ENCODE results near the gene DPP10. TPM values are rescaled to one million over a fixed set of nuclear protein-coding genes. Genes with fewer than 3 reads are reported as not detected.

Gene DPP10
- total and polyA plus RNA-seq, 9 donors = 0.12 to 5.9 (median 0.64) TPM; not detected in 3

- Histone ChIP-seq H3K27me3 (no peaks in the 10 kb centered on the region), H3K4me1 (ENCODE audit: insufficient read depth) (no peaks in the 10 kb centered on the region), H3K9me3 (no peaks in the 10 kb centered on the region), H3K36me3 (no peaks in the 10 kb centered on the region), H3K27ac (no peak overlapping the region), H3K4me3 (no peak overlapping the region)
- intact Hi-C loops (cut with DNase I) = no loop called here
- no peak for TF ChIP-seq POLR2A (IDR thresholded peaks at IDR 0.05)
- no peak for TF ChIP-seq EP300 (IDR thresholded peaks at IDR 0.05)
- no peak for TF ChIP-seq CTCF (IDR thresholded peaks at IDR 0.05)
- 7 to 13% (median 8%) methylated on average over 2 of the region's 2 CpGs for WGBS, 3 donors
- DNase-seq = no peak
These were observed 1331.9 kb downstream of the DPP10 start for GRCh38 chr2:115774361-115774760.

- H3K36me3 ChIP-seq = no peaks in the 10 kb centered on the region
- TF ChIP-seq CTCF (IDR thresholded peaks at IDR 0.05) = no peak
- H3K4me3 ChIP-seq = no peak overlapping the region
- peaks cover under 1% of the 10 kb centered on the region for H3K27me3 ChIP-seq
- H3K4me1 ChIP-seq (ENCODE audit: insufficient read depth) = no peaks in the 10 kb centered on the region
- intact Hi-C loops (cut with DNase I) = no loop called here
- H3K9me3 ChIP-seq = no peaks in the 10 kb centered on the region
- WGBS, 3 donors = 49 to 60% (median 53%) methylated on average over 2 of the region's 2 CpGs
- no peak overlapping the region for H3K27ac ChIP-seq
- DNase-seq = no peak
These were observed 1336.7 kb downstream of the DPP10 start for GRCh38 chr2:115779085-115779632.

- Histone ChIP-seq H3K27me3 (peaks cover 2% of the 10 kb centered on the region), H3K27ac (no peak overlapping the region), H3K36me3 (no peaks in the 10 kb centered on the region), H3K9me3 (no peaks in the 10 kb centered on the region), H3K4me3 (no peak overlapping the region), H3K4me1 (ENCODE audit: insufficient read depth) (no peaks in the 10 kb centered on the region)
- WGBS, 3 donors = 37 to 53% (median 48%) methylated on average over 4 of the region's 4 CpGs
- TF ChIP-seq CTCF (IDR thresholded peaks at IDR 0.05) = no peak
- no peak for TF ChIP-seq POLR2A (IDR thresholded peaks at IDR 0.05)
- TF ChIP-seq EP300 (IDR thresholded peaks at IDR 0.05) = no peak
- DNase-seq = no peak
- intact Hi-C loops (cut with DNase I) = no loop called here
These were observed 1339.8 kb downstream of the DPP10 start for GRCh38 chr2:115782286-115782685.

- Histone ChIP-seq H3K4me3 (no peak overlapping the region), H3K9me3 (no peaks in the 10 kb centered on the region), H3K27ac (no peak overlapping the region), H3K36me3 (no peaks in the 10 kb centered on the region), H3K4me1 (ENCODE audit: insufficient read depth) (no peaks in the 10 kb centered on the region), H3K27me3 (no peaks in the 10 kb centered on the region)
- WGBS, 3 donors = 77 to 87% (median 78%) methylated on average over 3 of the region's 3 CpGs
- intact Hi-C loops (cut with DNase I) = no loop called here
- DNase-seq = no peak
- no peak for TF ChIP-seq CTCF (IDR thresholded peaks at IDR 0.05)
- TF ChIP-seq EP300 (IDR thresholded peaks at IDR 0.05) = no peak
These were observed 1353.6 kb downstream of the DPP10 start for GRCh38 chr2:115796078-115796477.
